IMR-90 (cell line): Measurements from ENCODE around the gene ADARB2. TPM values are rescaled to one million over a fixed set of nuclear protein-coding genes. Genes with fewer than 3 reads are reported as not detected.

Experiments
- ATAC-seq: fragments of 200-7000 bp; cut with Tn5 transposase; 2 replicates; pipeline ENCODE4 v1.9.1; 2020; ENCODE audit warnings: low read depth, mild to moderate bottlenecking, moderate library complexity
- BruUV-seq: library from RNA; stranded (reverse); fragments of 400-500 nt; replicated peaks from 2 replicates; lab custom pipeline; 2021; lab: Mats Ljungman, UMichigan
- CTCF ChIA-PET: fragments of 300-600 bp; formaldehyde crosslinking; extraction: SDS; loops from one replicate; lab custom pipeline; 2021; ENCODE audit warnings: antibody characterized with exemption; lab: Yijun Ruan, JAX
- POLR2A ChIA-PET: fragments of 300-600 bp; sonication (Branson Sonifier 250); formaldehyde crosslinking; loops from one replicate; lab custom pipeline; 2022; ENCODE audit warnings: antibody characterized with exemption; ENCODE audit not compliant: unreplicated experiment; lab: Charles Lee
- DNase-seq: peaks from one replicate; pipeline ENCODE4 v3.0.0; 2013
- H2AFZ ChIP-seq: replicated peaks from 2 replicates; pipeline ENCODE3; 2013; ENCODE audit warnings: low read length, mild to moderate bottlenecking; ENCODE audit not compliant: poor library complexity
- H2AK5ac ChIP-seq: 2 replicates; pipeline ENCODE4 v1.6.1; 2013; ENCODE audit warnings: low read depth, low read length, inconsistent platforms
- H2AK9ac ChIP-seq: replicated peaks from 2 replicates; pipeline ENCODE3; 2013; ENCODE audit warnings: mild to moderate bottlenecking, low read depth, low read length, moderate library complexity; ENCODE audit not compliant: poor library complexity
- H2BK120ac ChIP-seq: 2 replicates; pipeline ENCODE4 v1.6.1; 2013; ENCODE audit warnings: low read depth, low read length, inconsistent platforms
- H2BK15ac ChIP-seq: 3 replicates; pipeline ENCODE4 v1.6.1; 2013; ENCODE audit warnings: low read depth, low read length, inconsistent platforms
- H2BK20ac ChIP-seq: 2 replicates; pipeline ENCODE4 v1.6.1; 2013; ENCODE audit warnings: low read depth, mild to moderate bottlenecking, inconsistent platforms, low read length, moderate library complexity
- H2BK5ac ChIP-seq: 2 replicates; pipeline ENCODE4 v1.6.1; 2013; ENCODE audit warnings: mild to moderate bottlenecking, low read depth, low read length, inconsistent platforms; ENCODE audit not compliant: poor library complexity, severe bottlenecking
- H3K14ac ChIP-seq: replicated peaks from 2 replicates; pipeline ENCODE4 v1.6.1; 2013; ENCODE audit warnings: low read depth, low read length, inconsistent platforms
- H3K18ac ChIP-seq: 2 replicates; pipeline ENCODE4 v1.6.1; 2013; ENCODE audit warnings: low read depth, low read length, control low read depth
- H3K23ac ChIP-seq: 2 replicates; pipeline ENCODE4 v1.6.1; 2013; ENCODE audit warnings: low read depth, low read length, inconsistent platforms
- H3K27ac ChIP-seq: 2 replicates; pipeline ENCODE4 v1.5.1; 2013; ENCODE audit warnings: mild to moderate bottlenecking, control low read depth, low read length; ENCODE audit not compliant: insufficient read depth
- H3K27me3 ChIP-seq: 2 replicates; pipeline ENCODE4 v1.6.1; 2013; ENCODE audit warnings: low read length; ENCODE audit not compliant: control insufficient read depth, insufficient read depth
- H3K36me3 ChIP-seq: 2 replicates; pipeline ENCODE4 v1.6.1; 2013; ENCODE audit warnings: low read length, mixed read lengths; ENCODE audit not compliant: control insufficient read depth, insufficient read depth
- H3K4ac ChIP-seq: 2 replicates; pipeline ENCODE4 v1.6.1; 2013; ENCODE audit warnings: low read depth, low read length, inconsistent platforms
- H3K4me1 ChIP-seq: 2 replicates; pipeline ENCODE4 v1.6.1; 2013; ENCODE audit warnings: low read length, mixed read lengths; ENCODE audit not compliant: control insufficient read depth, insufficient read depth
- H3K4me2 ChIP-seq: 2 replicates; pipeline ENCODE4 v1.6.1; 2013; ENCODE audit warnings: low read depth, mild to moderate bottlenecking, control low read depth, low read length, moderate library complexity
- H3K4me3 ChIP-seq: 2 replicates; pipeline ENCODE4 v1.5.1; 2013; ENCODE audit warnings: low read depth, mild to moderate bottlenecking, control low read depth, low read length, moderate library complexity; ENCODE audit not compliant: insufficient read depth
- H3K56ac ChIP-seq: 2 replicates; pipeline ENCODE4 v1.6.1; 2013; ENCODE audit warnings: low read length, inconsistent platforms; ENCODE audit not compliant: insufficient read depth; ENCODE audit errors: extremely low read depth
- H3K79me1 ChIP-seq, 2 experiments: 2 replicates each; pipeline ENCODE4 v1.6.1; 2013; ENCODE audit warnings: low read length in 2 of 2, inconsistent platforms in 1 of 2, low read depth in 1 of 2
- H3K9ac ChIP-seq: 2 replicates; pipeline ENCODE4 v1.6.1; 2013; ENCODE audit warnings: low read depth, low read length, control low read depth
- H3K9me1 ChIP-seq: 2 replicates; pipeline ENCODE4 v1.6.1; 2013; ENCODE audit warnings: low read length, inconsistent platforms; ENCODE audit not compliant: insufficient read depth
- H3K9me3 ChIP-seq: 2 replicates; pipeline ENCODE4 v1.6.1; 2013; ENCODE audit warnings: low read length; ENCODE audit not compliant: control insufficient read depth, insufficient read depth
- H4K20me1 ChIP-seq: 2 replicates; pipeline ENCODE4 v1.6.1; 2013; ENCODE audit warnings: low read length, inconsistent platforms; ENCODE audit not compliant: insufficient read depth
- H4K5ac ChIP-seq: 2 replicates; pipeline ENCODE4 v1.6.1; 2013; ENCODE audit warnings: mild to moderate bottlenecking, low read depth, low read length, control low read depth
- H4K8ac ChIP-seq, 2 experiments: 2 replicates each; pipeline ENCODE4 v1.6.1; 2013; ENCODE audit warnings: low read depth in 2 of 2, low read length in 2 of 2, control low read depth in 1 of 2, inconsistent platforms in 1 of 2
- H4K91ac ChIP-seq: 2 replicates; pipeline ENCODE4 v1.6.1; 2013; ENCODE audit warnings: low read depth, low read length, inconsistent platforms; ENCODE audit not compliant: insufficient read depth
- POLR2A ChIP-seq: IDR thresholded peaks from 2 replicates; pipeline ENCODE4 v1.6.1; 2012; ENCODE audit warnings: mild to moderate bottlenecking, low read depth, low read length
- RCOR1 ChIP-seq: IDR thresholded peaks from 2 replicates; pipeline ENCODE4 v1.6.1; 2012; ENCODE audit warnings: mild to moderate bottlenecking, low read length, improper control_type of control experiment; ENCODE audit not compliant: insufficient replicate concordance
- WGBS, 2 experiments: methylation state at CpG; one replicate each; pipeline versions ENCODE4 v1.1.5 to v1.1.7; 2013; ENCODE audit warnings: missing lambda C conversion rate in 2 of 2; ENCODE audit not compliant: insufficient read length in 1 of 2; ENCODE audit errors: extremely low coverage in 2 of 2; 5-methylcytosine and 5-hydroxymethylcytosine counted together
- dilution Hi-C: fragments of 300-500 bp; cut with HindIII; formaldehyde crosslinking; loops from one replicate; pipeline ENCODE4 v1.14.3; 2018; ENCODE audit warnings: low sequenced_read_pairs; ENCODE audit not compliant: unreplicated experiment
- in situ Hi-C: fragments of 300-500 bp; cut with MboI; formaldehyde crosslinking; loops from 3 replicates; pipeline ENCODE4 v1.14.3; 2019; ENCODE audit warnings: low sequenced_read_pairs, inconsistent platforms, mixed read lengths
- intact Hi-C: fragments of 100-400 bp; cut with micrococcal nuclease; formaldehyde crosslinking; loops from 2 replicates; pipeline ENCODE4 v1.10.0; 2022
- polyA plus RNA-seq, 3 experiments: library from polyadenylated mRNA; depleted of rRNA; stranded (reverse); fragments of >200 nt; gene quantifications; 2 replicates each; pipeline ENCODE4 v1.2.3, GENCODE V29; 2012; ENCODE audit warnings: low replicate concordance in 1 of 3
- total RNA-seq: library from RNA; depleted of rRNA; stranded (reverse); fragments of >200 nt; gene quantifications from 2 replicates; pipeline ENCODE4 v1.2.3, GENCODE V29; 2012

The ADARB2 gene
- total and polyA plus RNA-seq, 2 of the 4 experiments (the other 2 are of a cell fraction) = not detected

- Histone ChIP-seq H3K14ac (no peak overlapping the region), H3K23ac (no peak overlapping the region), H4K91ac (no peak overlapping the region), H4K8ac (no peak overlapping the region), H3K36me3 (no peaks in the 10 kb centered on the region), H3K9me1 (no peaks in the 10 kb centered on the region), H3K4ac (no peak overlapping the region), H4K5ac (no peak overlapping the region), H3K56ac (no peak overlapping the region), H2AK9ac (no peak overlapping the region), H3K18ac (no peak overlapping the region), H2BK120ac (no peak overlapping the region), H3K9me3 (peaks cover 36% of the 10 kb centered on the region), H3K27me3 (no peaks in the 10 kb centered on the region), H3K27ac (no peak overlapping the region), H3K9ac (no peak overlapping the region), H3K4me1 (no peaks in the 10 kb centered on the region), H3K79me1 (no peaks in the 10 kb centered on the region), H4K20me1 (no peaks in the 10 kb centered on the region), H2BK20ac (no peak overlapping the region), H2BK15ac (no peak overlapping the region), H2AK5ac (no peak overlapping the region), H2BK5ac (no peak overlapping the region), H3K4me2 (no peak overlapping the region), H3K4me3 (no peak overlapping the region), H2AFZ (no peak overlapping the region)
- ATAC-seq = no peak
- WGBS, 2 experiments = 33% methylated on average over 1 of the region's 5 CpGs; no CpG with 5 or more reads in 1 of the 2 experiments
- intact Hi-C loops (no loop called here), in situ Hi-C loops (no loop called here), dilution Hi-C loops (no loop called here)
- BruUV-seq = no TSS peak
- ChIA-PET CTCF (no interaction called here), POLR2A (no interaction called here)
- DNase-seq = no peak
- no peak for TF ChIP-seq RCOR1
- no peak for TF ChIP-seq POLR2A
Observed at GRCh38 chr10:1595726-1596125, 141.6 kb downstream of the ADARB2 start.
